Measurements from ENCODE around the gene TLR5. TPM values are rescaled to one million over a fixed set of nuclear protein-coding genes. Genes with fewer than 3 reads are reported as not detected.

The TLR5 gene
- total RNA-seq, 6 experiments from 2014 or later = 0.84 to 3.3 (median 2.5) TPM

- Histone ChIP-seq H3K9me3 (no peaks in the 10 kb centered on the region), H3K4me1 (no peaks in the 10 kb centered on the region), H3K36me3 (no peaks in the 10 kb centered on the region), H3K27ac (no peak overlapping the region), H3K27me3 (no peaks in the 10 kb centered on the region), H3K4me3 (no peak overlapping the region)
- 71% methylated on average over 2 of the region's 3 CpGs for WGBS (ENCODE audit: insufficient coverage, low coverage, low lambda C conversion rate, missing lambda C conversion rate)
- intact Hi-C loops (cut with DNase I) = no loop called here
- no peak for DNase-seq
- ATAC-seq = peak; percentile 30 to 80 (median 52)
- TF ChIP-seq POLR2A (IDR thresholded peaks at IDR 0.05) = no peak
- no peak for TF ChIP-seq CTCF (IDR thresholded peaks at IDR 0.05)
Observed at GRCh38 chr1:223153177-223154119, 10.4 kb upstream of the TLR5 start.

- no peak for DNase-seq
- no peaks in the 10 kb centered on the region for H3K27me3 ChIP-seq
- TF ChIP-seq POLR2A (IDR thresholded peaks at IDR 0.05) (no peak), CTCF (IDR thresholded peaks at IDR 0.05) (no peak)
- no peak for ATAC-seq
- H3K9me3 ChIP-seq = no peaks in the 10 kb centered on the region
- 78% methylated on average over 4 of the region's 4 CpGs for WGBS (ENCODE audit: insufficient coverage, low coverage, low lambda C conversion rate, missing lambda C conversion rate)
- no peak overlapping the region for H3K4me3 ChIP-seq
- intact Hi-C loops (cut with DNase I) = no loop called here
- H3K27ac ChIP-seq = no peak overlapping the region
- no peaks in the 10 kb centered on the region for H3K36me3 ChIP-seq
- H3K4me1 ChIP-seq = no peaks in the 10 kb centered on the region
Observed at GRCh38 chr1:223152399-223152798, 9.4 kb upstream of the TLR5 start.

DNA sequence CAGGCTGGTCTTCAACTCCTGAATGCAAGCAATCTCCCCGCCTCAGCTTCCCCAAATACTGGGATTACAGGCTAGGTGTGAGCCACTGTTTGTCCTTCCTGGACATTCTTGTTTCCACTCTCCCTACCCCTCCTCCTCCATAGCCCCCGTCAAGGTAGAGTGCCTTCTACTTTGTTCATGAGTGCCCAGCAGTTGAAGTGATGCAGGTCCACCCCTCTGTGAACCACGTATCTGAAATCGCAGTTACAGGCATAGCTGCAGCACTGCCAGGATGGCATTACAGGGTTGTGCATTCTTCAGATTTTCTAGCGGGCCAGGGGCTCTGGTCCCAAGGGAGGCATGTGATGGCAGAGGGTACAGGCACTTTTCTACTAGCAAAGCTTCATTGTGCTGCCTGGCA lies 7.4 kb upstream of the TLR5 start:
- Histone ChIP-seq H3K27ac (no peak overlapping the region), H3K4me1 (no peaks in the 10 kb centered on the region), H3K36me3 (no peaks in the 10 kb centered on the region), H3K27me3 (no peaks in the 10 kb centered on the region), H3K4me3 (no peak overlapping the region), H3K9me3 (no peaks in the 10 kb centered on the region)
- WGBS (ENCODE audit: insufficient coverage, low coverage, low lambda C conversion rate, missing lambda C conversion rate) = 100% methylated on average over 1 of the region's 5 CpGs
- ATAC-seq (no peak), DNase-seq (no peak)
- no peak for TF ChIP-seq POLR2A (IDR thresholded peaks at IDR 0.05)
- TF ChIP-seq CTCF (IDR thresholded peaks at IDR 0.05) = no peak
- intact Hi-C loops (cut with DNase I) = no loop called here

- no peaks in the 10 kb centered on the region for H3K36me3 ChIP-seq
- no peak overlapping the region for H3K27ac ChIP-seq
- DNase-seq = no peak
- no peak for TF ChIP-seq CTCF (IDR thresholded peaks at IDR 0.05)
- no peak for TF ChIP-seq POLR2A (IDR thresholded peaks at IDR 0.05)
- H3K9me3 ChIP-seq = no peaks in the 10 kb centered on the region
- 93% methylated on average over 3 of the region's 3 CpGs for WGBS (ENCODE audit: insufficient coverage, low coverage, low lambda C conversion rate, missing lambda C conversion rate)
- peaks cover 0 to 5% (median 2%) of the 10 kb centered on the region in 4 donors for H3K4me1 ChIP-seq
- ATAC-seq = no peak
- no peak overlapping the region for H3K4me3 ChIP-seq
- no peaks in the 10 kb centered on the region for H3K27me3 ChIP-seq
- intact Hi-C loops (cut with DNase I) = no loop called here
Observed at GRCh38 chr1:223147873-223148272, 4.8 kb upstream of the TLR5 start.
